GM23248 (cell line): ENCODE measurements around the gene SHISA5.

ENCODE experiments used
- EZH2 ChIP-seq: fragments of 200-600 bp; sonication (generic); IDR thresholded peaks from 2 replicates; pipeline ENCODE4 v1.6.1; 2018; ENCODE audit warnings: antibody characterized with exemption, mild to moderate bottlenecking; ENCODE audit not compliant: insufficient read depth, poor library complexity, severe bottlenecking
- EZH2phosphoT487 ChIP-seq: fragments of 200-600 bp; sonication (generic); IDR thresholded peaks from 2 replicates; pipeline ENCODE4 v1.6.1; 2018; ENCODE audit warnings: antibody characterized with exemption, moderate library complexity, mild to moderate bottlenecking, low read depth; ENCODE audit not compliant: insufficient read depth

GRCh38 chr3:48423241-48423882 lies 80.6 kb downstream of the SHISA5 start:
- TF ChIP-seq EZH2 (no peak), EZH2phosphoT487 (no peak)
